A673 (cell line): ENCODE data around the gene FAM43B.

Experiments
- EZH2 ChIP-seq: fragments of 200-600 bp; sonication (generic); IDR thresholded peaks from 2 replicates; pipeline ENCODE4 v1.6.1; 2017; ENCODE audit warnings: borderline replicate concordance, low read depth, mild to moderate bottlenecking, mixed read lengths, antibody characterized with exemption, low read length; ENCODE audit not compliant: poor library complexity, severe bottlenecking
- TF ChIP-seq, protein P1 (sequence below): fragments of 300-800, 200-600 bp; sonication (generic); conservative IDR thresholded peaks from 2 replicates; pipeline ENCODE4 v1.5.1; 2017; ENCODE audit warnings: low read depth, mild to moderate bottlenecking, antibody characterized with exemption, low read length, moderate library complexity, mixed read lengths

DNA sequence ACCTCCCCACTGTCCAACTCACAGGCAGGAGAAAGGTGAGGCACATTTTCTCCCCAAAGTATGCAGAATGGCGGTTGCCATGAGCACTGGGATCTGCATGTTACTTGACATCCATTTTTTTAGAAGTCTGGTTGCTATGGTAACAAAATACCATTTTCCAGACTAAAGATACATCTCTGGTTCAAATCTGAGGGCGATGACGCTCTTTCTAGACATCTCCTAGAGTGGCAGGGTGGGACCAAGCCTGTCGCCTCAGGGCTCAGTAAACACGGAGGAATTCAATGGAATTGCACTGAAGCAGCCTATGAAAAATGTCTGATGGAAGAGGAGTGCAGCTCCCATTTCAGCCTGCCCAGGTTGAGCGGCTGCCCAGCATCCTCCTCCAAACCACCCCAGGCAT, 21.5 kb upstream of the FAM43B start:
- TF ChIP-seq, protein P1, sequence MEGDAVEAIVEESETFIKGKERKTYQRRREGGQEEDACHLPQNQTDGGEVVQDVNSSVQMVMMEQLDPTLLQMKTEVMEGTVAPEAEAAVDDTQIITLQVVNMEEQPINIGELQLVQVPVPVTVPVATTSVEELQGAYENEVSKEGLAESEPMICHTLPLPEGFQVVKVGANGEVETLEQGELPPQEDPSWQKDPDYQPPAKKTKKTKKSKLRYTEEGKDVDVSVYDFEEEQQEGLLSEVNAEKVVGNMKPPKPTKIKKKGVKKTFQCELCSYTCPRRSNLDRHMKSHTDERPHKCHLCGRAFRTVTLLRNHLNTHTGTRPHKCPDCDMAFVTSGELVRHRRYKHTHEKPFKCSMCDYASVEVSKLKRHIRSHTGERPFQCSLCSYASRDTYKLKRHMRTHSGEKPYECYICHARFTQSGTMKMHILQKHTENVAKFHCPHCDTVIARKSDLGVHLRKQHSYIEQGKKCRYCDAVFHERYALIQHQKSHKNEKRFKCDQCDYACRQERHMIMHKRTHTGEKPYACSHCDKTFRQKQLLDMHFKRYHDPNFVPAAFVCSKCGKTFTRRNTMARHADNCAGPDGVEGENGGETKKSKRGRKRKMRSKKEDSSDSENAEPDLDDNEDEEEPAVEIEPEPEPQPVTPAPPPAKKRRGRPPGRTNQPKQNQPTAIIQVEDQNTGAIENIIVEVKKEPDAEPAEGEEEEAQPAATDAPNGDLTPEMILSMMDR: no peak
- TF ChIP-seq EZH2: no peak
